HepG2 (cell line): ENCODE data around the gene JMJD4.

Experiments
- SIN3A ChIP-seq: IDR thresholded peaks from 2 replicates; pipeline ENCODE4 v1.6.1; 2011; ENCODE audit warnings: low read depth, mild to moderate bottlenecking, control low read depth, low read length, borderline replicate concordance
- ZNF768 ChIP-seq: sonication (generic); formaldehyde crosslinking; IDR thresholded peaks from 2 replicates; pipeline ENCODE4 v1.4.0; 2020; ENCODE audit warnings: missing genetic modification reagents

GRCh38 chr1:227768125-227768439 lies 33.0 kb upstream of the JMJD4 start:
- TF ChIP-seq SIN3A: no peak
- TF ChIP-seq ZNF768: no peak
